MCF 10A (cell line): ENCODE data around the gene CLP1. TPM values are rescaled to one million over a fixed set of nuclear protein-coding genes. Genes with fewer than 3 reads are reported as not detected.
A peak's percentile ranks its signal among the peaks of the same experiment; 100 is the strongest.

ENCODE experiments used
- BruUV-seq: library from RNA; stranded (reverse); fragments of 400-500 nt; replicated peaks from 2 replicates; lab custom pipeline; 2021; lab: Mats Ljungman, UMichigan
- CTCF ChIA-PET: fragments of 300-600 bp; sonication (Branson Sonifier 250); formaldehyde crosslinking; extraction: SDS; loops from one replicate; lab custom pipeline; 2021; ENCODE audit warnings: antibody characterized with exemption, inconsistent platforms; lab: Yijun Ruan, JAX
- POLR2A ChIA-PET: fragments of 300-600, 350-650 bp; sonication (Branson Sonifier 250); formaldehyde crosslinking; extraction: SDS; loops from one replicate; lab custom pipeline; 2020; ENCODE audit warnings: antibody characterized with exemption, inconsistent platforms; lab: Yijun Ruan, JAX
- DNase-seq: peaks from one replicate; pipeline ENCODE4 v3.0.0-alpha.2; 2018; ENCODE audit not compliant: unreplicated experiment
- H3K27ac Mint-ChIP-seq: one replicate; pipeline ENCODE4 v1.8.0; 2022; ENCODE audit warnings: mild to moderate bottlenecking, low read depth, mixed read lengths; ENCODE audit not compliant: unreplicated experiment
- H3K27me3 Mint-ChIP-seq: one replicate; pipeline ENCODE4 v1.8.0; 2022; ENCODE audit warnings: mixed read lengths; ENCODE audit not compliant: insufficient read depth, unreplicated experiment
- H3K36me3 Mint-ChIP-seq: one replicate; pipeline ENCODE4 v1.8.0; 2022; ENCODE audit warnings: mild to moderate bottlenecking, moderate library complexity, mixed read lengths; ENCODE audit not compliant: insufficient read depth, unreplicated experiment
- H3K4me1 Mint-ChIP-seq: one replicate; pipeline ENCODE4 v1.8.0; 2022; ENCODE audit warnings: mixed read lengths; ENCODE audit not compliant: insufficient read depth, unreplicated experiment
- H3K4me3 Mint-ChIP-seq: one replicate; pipeline ENCODE4 v1.8.0; 2022; ENCODE audit warnings: mild to moderate bottlenecking, moderate library complexity, mixed read lengths; ENCODE audit not compliant: unreplicated experiment
- H3K9me3 Mint-ChIP-seq: one replicate; pipeline ENCODE4 v1.8.0; 2022; ENCODE audit warnings: mixed read lengths; ENCODE audit not compliant: unreplicated experiment
- CTCF ChIP-seq: fragments of 200-600 bp; IDR thresholded peaks from one replicate; pipeline ENCODE4 v1.8.0; 2022; ENCODE audit warnings: antibody characterized with exemption, mild to moderate bottlenecking; ENCODE audit not compliant: unreplicated experiment
- intact Hi-C: fragments of 100-400 bp; cut with micrococcal nuclease; formaldehyde crosslinking; loops from 2 replicates; pipeline ENCODE4 v1.14.1; 2022
- microRNA-seq: library from miRNA; unstranded; fragments of <30 nt; microRNA quantifications from one replicate; pipeline ENCODE4 v1.2.0, GENCODE V29; 2022
- total RNA-seq: library from RNA; stranded (reverse); gene quantifications from 2 replicates; pipeline ENCODE4 v1.2.3, GENCODE V29; 2022

CLP1 gene
- total RNA-seq, 1 experiment from 2014 or later = 9.2 TPM

DNA sequence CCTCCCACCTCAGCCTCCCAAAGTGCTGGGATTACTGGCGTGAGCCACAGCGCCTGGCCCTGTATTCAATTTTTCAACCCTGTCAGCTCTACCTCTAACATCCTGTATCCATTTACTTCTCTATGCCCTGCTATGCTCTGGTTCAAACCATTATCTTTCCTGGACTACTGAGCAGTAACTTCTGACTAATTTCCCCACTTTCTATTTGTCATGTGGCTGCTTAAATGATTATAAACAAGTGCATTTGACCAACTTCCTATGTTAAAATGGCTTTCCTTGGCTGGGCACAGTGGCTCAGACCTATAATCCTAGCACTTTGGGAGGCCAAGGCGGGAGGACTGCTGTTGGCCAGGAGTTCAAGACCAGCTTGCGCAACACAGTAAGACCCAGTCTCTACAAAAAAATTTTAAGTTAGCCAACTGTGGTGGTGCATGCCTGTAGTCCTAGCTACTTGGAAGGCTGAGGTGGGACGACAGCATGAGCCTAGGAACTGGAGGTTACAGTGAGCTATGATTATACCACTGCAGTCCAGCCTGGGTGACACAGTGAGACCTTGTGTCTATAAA lies 52.3 kb downstream of the CLP1 start:
- peaks cover 24% of the 10 kb centered on the region for H3K36me3 Mint-ChIP-seq
- no peak for TF ChIP-seq CTCF
- ChIA-PET CTCF (interaction anchor here (0.6 to 1.9 kb wide), 10 partner anchors 11 to 867 kb away, joined by 3 to 11 read pairs (median 4); no protein-coding TSS in a partner anchor), POLR2A (interaction anchor here (0.6 to 3.1 kb wide), 7 partner anchors 11 to 372 kb away, joined by 3 to 23 read pairs (median 3); partner anchors contain the start of genes CTNND1 and SELENOH)
- H3K4me1 Mint-ChIP-seq = peaks cover 22% of the 10 kb centered on the region
- DNase-seq = no peak
- no peaks in the 10 kb centered on the region for H3K27me3 Mint-ChIP-seq
- no peaks in the 10 kb centered on the region for H3K9me3 Mint-ChIP-seq
- H3K27ac Mint-ChIP-seq = no peak overlapping the region
- no TSS peak for BruUV-seq
- no peak overlapping the region for H3K4me3 Mint-ChIP-seq
- intact Hi-C loops = loop anchor here (5.0 kb wide), 1 partner anchor 143 kb away; the partner anchor contains the start of gene UBE2L6

Small RNA genes within 50 kb of the gene (microRNA-seq; reads per million reads assigned to microRNA genes)
- 5,547 reads per million, percentile 94 among the genes with 10 or more reads in this experiment for gene MIR130A

Other genes with a start within 250 kb of the CLP1 start
- gene SLC43A3, start 230.6 kb upstream of the CLP1 start, total RNA-seq = 96.6 and 112 TPM in 2 replicates
- 2.0 and 3.2 TPM in 2 replicates for gene RTN4RL2, start 197.2 kb upstream of the CLP1 start, total RNA-seq
- 1.7 and 3.2 TPM in 2 replicates for gene SLC43A1, start 142.1 kb upstream of the CLP1 start, total RNA-seq
- 52.2 and 80.3 TPM in 2 replicates for gene TIMM10, start 127.0 kb upstream of the CLP1 start, total RNA-seq
- not detected in 2 replicates for gene SMTNL1, start 120.2 kb upstream of the CLP1 start, total RNA-seq
- gene UBE2L6, start 90.1 kb upstream of the CLP1 start, total RNA-seq = 17.0 and 17.3 TPM in 2 replicates
- 1.1 TPM in 1 of 2 replicates, not detected in the other for gene SERPING1, start 60.1 kb upstream of the CLP1 start, total RNA-seq
- gene YPEL4, start 7.8 kb upstream of the CLP1 start, total RNA-seq = 0.16 TPM in 1 of 2 replicates, not detected in the other
- gene ZDHHC5, start 10.4 kb downstream of the CLP1 start, total RNA-seq = 73.8 and 74.6 TPM in 2 replicates
- gene MED19, start 54.5 kb downstream of the CLP1 start, total RNA-seq = 32.3 and 36.2 TPM in 2 replicates
- 145 and 161 TPM in 2 replicates for gene TMX2, start 54.8 kb downstream of the CLP1 start, total RNA-seq
- gene SELENOH, start 83.7 kb downstream of the CLP1 start, total RNA-seq = 60.3 and 84.5 TPM in 2 replicates
- gene BTBD18, start 94.1 kb downstream of the CLP1 start, total RNA-seq = not detected in 2 replicates
- 114 and 118 TPM in 2 replicates for gene CTNND1, start 104.0 kb downstream of the CLP1 start, total RNA-seq